Measurements from ENCODE around the gene SRPK3. TPM values are rescaled to one million over a fixed set of nuclear protein-coding genes. Genes with fewer than 3 reads are reported as not detected.
A peak's percentile ranks its signal among the peaks of the same experiment; 100 is the strongest.
"Not testable (repeated sequence)": the region's sequence is repeated elsewhere in the genome, so short reads cannot be mapped to it uniquely, and the experiment has no call there.

The SRPK3 gene
- polyA plus RNA-seq, 5 donors = 0.63 to 14.2 (median 1.4) TPM

- DNase-seq = not testable (repeated sequence)
Observed at GRCh38 chrX:153745067-153745433, 35.8 kb upstream of the SRPK3 start.

GRCh38 chrX:153746359-153746758, 34.5 kb upstream of the SRPK3 start:
- DNase-seq = no peak

GRCh38 chrX:153746991-153747390, 33.9 kb upstream of the SRPK3 start:
- not testable (repeated sequence) for DNase-seq

- not testable (repeated sequence) for DNase-seq
Observed at GRCh38 chrX:153749017-153749416, 31.8 kb upstream of the SRPK3 start.

- DNase-seq = no peak
Observed at GRCh38 chrX:153750127-153750774, 30.6 kb upstream of the SRPK3 start.

GRCh38 chrX:153755136-153755535, 25.7 kb upstream of the SRPK3 start:
- no peak for DNase-seq

- no peak for DNase-seq
Observed at GRCh38 chrX:153761863-153762262, 19.0 kb upstream of the SRPK3 start.

GRCh38 chrX:153762626-153763173, 18.1 kb upstream of the SRPK3 start:
- DNase-seq = no peak

GRCh38 chrX:153763298-153763932, 17.4 kb upstream of the SRPK3 start:
- no peak for DNase-seq

- peak in 1 of 2 donors; percentile 41 for DNase-seq
Observed at GRCh38 chrX:153763989-153764755, 16.7 kb upstream of the SRPK3 start, which contains the start of gene PLXNB3. PLXNB3 (plus strand) TSS chrX:153764249; CDS start chrX:153765536, 1,287 bp downstream.

GRCh38 chrX:153764786-153765137, 16.1 kb upstream of the SRPK3 start:
- DNase-seq = no peak

GRCh38 chrX:153765138-153766079, 15.4 kb upstream of the SRPK3 start:
- no peak for DNase-seq

- no peak for DNase-seq
Observed at GRCh38 chrX:153766098-153766817, 14.6 kb upstream of the SRPK3 start.

GRCh38 chrX:153766871-153767673, 13.8 kb upstream of the SRPK3 start:
- DNase-seq = no peak

GRCh38 chrX:153767674-153768055, 13.2 kb upstream of the SRPK3 start:
- no peak for DNase-seq

GRCh38 chrX:153768311-153769157, 12.3 kb upstream of the SRPK3 start:
- DNase-seq = no peak

- no peak for DNase-seq
Observed at GRCh38 chrX:153769158-153769864, 11.5 kb upstream of the SRPK3 start.

All from right lung (tissue), 5 donors.